HG02642 (cell line): ENCODE data around the gene CDK2.

Source experiments
- ATAC-seq: cut with Tn5 transposase; IDR thresholded peaks from one replicate; pipeline ENCODE4 v1.9.1; 2021; ENCODE audit warnings: mild to moderate bottlenecking; ENCODE audit not compliant: unreplicated experiment, poor library complexity

CDK2 gene

GRCh38 chr12:56007564-56008559 lies 41.2 kb downstream of the CDK2 start:
- ATAC-seq, result peak; percentile 57

GRCh38 chr12:56010111-56010570 lies 43.5 kb downstream of the CDK2 start:
- ATAC-seq, result no peak

GRCh38 chr12:56011509-56012090 lies 45.0 kb downstream of the CDK2 start:
- no peak for ATAC-seq

GRCh38 chr12:56013482-56013881 lies 46.9 kb downstream of the CDK2 start:
- no peak for ATAC-seq

- ATAC-seq, result no peak
Observed at GRCh38 chr12:56014205-56014604, 47.6 kb downstream of the CDK2 start.

- no peak for ATAC-seq
Observed at GRCh38 chr12:56017181-56017580, 50.6 kb downstream of the CDK2 start.

GRCh38 chr12:56018356-56018755 lies 51.7 kb downstream of the CDK2 start:
- ATAC-seq, result no peak

- no peak for ATAC-seq
Observed at GRCh38 chr12:56020423-56021184, 54.0 kb downstream of the CDK2 start, which contains the start of gene IKZF4. IKZF4 (plus strand) TSS chr12:56021043; CDS start chr12:56021494, 451 bp downstream.

GRCh38 chr12:56021889-56022497 lies 55.4 kb downstream of the CDK2 start:
- ATAC-seq, result no peak
